ENCODE data around the gene PCSK7.

The PCSK7 gene

GRCh38 chr11:117226388-117227385 lies 5.2 kb downstream of the PCSK7 start:
- peaks cover 31% of the 10 kb centered on the region for H3K4me1 Mint-ChIP-seq

DNA sequence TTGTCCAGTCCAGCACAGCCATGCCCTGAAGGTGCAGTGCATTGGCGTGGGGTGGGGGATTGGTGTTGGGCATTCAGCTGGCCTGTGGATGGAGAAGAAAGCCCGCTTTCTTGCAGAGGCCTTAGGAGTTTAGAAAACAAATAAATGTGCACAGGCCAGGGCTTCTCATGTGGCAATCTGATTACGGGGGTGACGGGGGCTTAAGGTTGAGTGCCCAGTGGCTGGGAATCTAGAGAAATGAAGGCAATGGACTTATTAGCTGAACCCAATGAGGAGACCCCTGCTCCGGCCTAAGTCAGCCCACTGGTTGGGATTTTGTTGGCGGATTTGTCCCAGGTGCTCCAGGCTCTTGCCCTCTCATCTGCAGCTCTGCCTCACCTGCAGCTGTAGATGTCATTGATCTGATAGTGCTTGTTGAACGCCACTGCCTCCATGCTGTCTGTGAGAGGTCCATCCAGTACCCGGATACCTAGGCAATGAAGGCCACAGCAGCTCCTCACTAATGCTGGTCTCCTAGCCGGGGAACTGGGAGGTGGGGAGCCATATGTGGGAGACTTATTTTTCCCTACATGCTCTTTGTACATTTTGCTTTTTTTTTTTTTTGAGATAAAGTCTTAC lies 6.2 kb downstream of the PCSK7 start:
- Mint-ChIP-seq H3K27ac (no peak overlapping the region), H3K36me3 (peaks cover 36% of the 10 kb centered on the region), H3K4me3 (no peak overlapping the region), H3K4me1 (peaks cover 26% of the 10 kb centered on the region), H3K27me3 (no peaks in the 10 kb centered on the region), H3K9me3 (no peaks in the 10 kb centered on the region)
- DNase-seq (ENCODE audit: low spot score in 2 of 2), result no peak
- ATAC-seq (ENCODE audit: low read depth), result no peak

More at GRCh38 chr11:117226388-117227385, 5.2 kb downstream of the PCSK7 start:
- Mint-ChIP-seq H3K27me3 (no peaks in the 10 kb centered on the region), H3K36me3 (peaks cover 33% of the 10 kb centered on the region), H3K27ac (peak overlapping the region; percentile 15), H3K4me3 (no peak overlapping the region), H3K9me3 (no peaks in the 10 kb centered on the region)
- ATAC-seq (ENCODE audit: low read depth), result peak; percentile 73
- DNase-seq (ENCODE audit: low spot score in 2 of 2), result peak; percentile 43 to 68

DNA sequence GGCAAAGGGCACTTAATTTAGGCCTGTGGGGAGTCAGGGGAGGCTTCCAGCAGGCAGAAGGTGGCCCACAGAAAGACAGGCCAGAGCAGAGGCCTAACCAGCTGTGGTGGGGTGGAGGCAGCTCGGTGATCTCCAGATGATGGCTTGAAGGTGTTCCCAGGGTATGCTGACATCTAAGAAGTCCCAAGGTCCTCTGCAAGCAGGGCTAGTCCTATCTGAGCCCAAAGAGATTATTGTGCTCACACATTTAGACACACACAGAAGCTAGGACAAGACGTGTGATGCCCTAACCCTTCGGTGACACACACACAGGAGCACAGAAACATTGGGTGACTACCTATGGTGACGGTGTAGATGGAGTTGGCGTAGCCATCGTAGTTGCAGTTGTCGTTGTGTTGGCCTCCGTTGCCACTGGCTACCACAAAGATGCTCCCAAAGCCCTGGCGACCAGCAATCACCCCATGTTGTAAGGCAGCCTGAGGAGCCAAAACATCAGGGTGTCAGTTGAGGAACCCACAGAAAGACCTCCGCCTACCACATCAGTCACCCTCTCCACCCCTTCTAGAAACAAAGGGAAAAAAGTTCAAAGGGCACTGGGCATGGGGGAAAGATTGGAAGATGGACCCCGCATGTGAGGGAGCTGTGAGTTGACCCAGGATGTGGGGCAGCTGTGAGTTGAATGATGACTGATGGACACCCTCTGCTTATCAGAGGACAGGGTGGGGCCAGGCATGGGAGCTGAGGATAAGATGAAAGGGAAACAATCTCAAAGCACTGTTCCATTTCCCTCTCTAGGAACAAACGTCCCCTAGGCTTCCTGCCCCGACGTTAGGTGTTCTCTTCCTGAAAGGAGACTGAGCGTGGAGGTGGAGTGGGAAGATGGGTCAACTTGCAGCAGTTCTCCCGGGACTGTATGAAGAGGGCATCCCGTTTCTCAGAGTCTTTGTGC lies 7.9 kb downstream of the PCSK7 start:
- Mint-ChIP-seq H3K9me3 (no peaks in the 10 kb centered on the region), H3K4me1 (peaks cover 18% of the 10 kb centered on the region)

DNA sequence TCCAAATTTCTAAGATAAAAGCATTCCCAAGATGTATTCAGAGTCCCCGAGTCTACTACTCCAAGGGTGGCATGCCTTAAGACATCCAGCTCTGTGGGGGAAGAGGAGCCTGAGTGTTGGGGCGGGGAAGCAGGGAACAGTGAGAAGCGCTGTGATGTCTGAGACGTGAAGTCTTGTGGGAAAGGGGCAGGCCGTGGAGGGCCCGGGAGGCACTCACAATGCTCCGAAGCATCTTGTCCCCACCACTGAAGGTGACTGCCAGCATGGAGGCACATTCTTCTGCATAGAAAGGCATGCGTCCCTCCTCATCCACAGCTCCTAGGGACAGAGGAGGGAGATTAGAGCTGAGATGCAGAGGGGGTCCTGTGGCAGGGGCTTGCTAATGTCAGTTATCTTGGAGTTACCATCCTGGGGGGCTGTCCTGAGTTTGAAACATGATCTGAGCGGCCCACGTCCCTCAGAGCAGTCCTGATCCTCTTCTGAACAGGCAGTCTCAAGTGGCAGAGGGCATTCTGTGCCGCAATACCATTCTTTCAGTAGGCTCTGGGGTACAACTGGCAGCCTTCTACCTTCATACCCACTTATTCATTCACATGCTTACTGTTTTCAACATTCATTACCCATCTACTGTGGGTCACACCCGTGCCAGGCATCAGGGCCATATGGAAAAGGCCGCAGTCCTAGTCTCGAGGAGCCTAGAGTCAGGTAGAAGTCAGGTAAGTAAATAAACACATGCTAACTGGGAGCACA lies 8.7 kb downstream of the PCSK7 start:
- H3K27me3 Mint-ChIP-seq, result no peaks in the 10 kb centered on the region
- H3K27ac Mint-ChIP-seq, result no peak overlapping the region
- H3K4me1 Mint-ChIP-seq, result peaks cover 13% of the 10 kb centered on the region
- ATAC-seq (ENCODE audit: low read depth), result no peak
- H3K4me3 Mint-ChIP-seq, result no peak overlapping the region
- H3K36me3 Mint-ChIP-seq, result peaks cover 39% of the 10 kb centered on the region
- DNase-seq (ENCODE audit: low spot score in 2 of 2), result no peak
- H3K9me3 Mint-ChIP-seq, result no peaks in the 10 kb centered on the region

More for the DNA sequence above, 7.9 kb downstream of the PCSK7 start:
- Mint-ChIP-seq H3K27ac (no peak overlapping the region), H3K4me3 (no peak overlapping the region), H3K27me3 (no peaks in the 10 kb centered on the region), H3K36me3 (peaks cover 39% of the 10 kb centered on the region)
- ATAC-seq (ENCODE audit: low read depth) (no peak), DNase-seq (ENCODE audit: low spot score in 2 of 2) (no peak)

DNA sequence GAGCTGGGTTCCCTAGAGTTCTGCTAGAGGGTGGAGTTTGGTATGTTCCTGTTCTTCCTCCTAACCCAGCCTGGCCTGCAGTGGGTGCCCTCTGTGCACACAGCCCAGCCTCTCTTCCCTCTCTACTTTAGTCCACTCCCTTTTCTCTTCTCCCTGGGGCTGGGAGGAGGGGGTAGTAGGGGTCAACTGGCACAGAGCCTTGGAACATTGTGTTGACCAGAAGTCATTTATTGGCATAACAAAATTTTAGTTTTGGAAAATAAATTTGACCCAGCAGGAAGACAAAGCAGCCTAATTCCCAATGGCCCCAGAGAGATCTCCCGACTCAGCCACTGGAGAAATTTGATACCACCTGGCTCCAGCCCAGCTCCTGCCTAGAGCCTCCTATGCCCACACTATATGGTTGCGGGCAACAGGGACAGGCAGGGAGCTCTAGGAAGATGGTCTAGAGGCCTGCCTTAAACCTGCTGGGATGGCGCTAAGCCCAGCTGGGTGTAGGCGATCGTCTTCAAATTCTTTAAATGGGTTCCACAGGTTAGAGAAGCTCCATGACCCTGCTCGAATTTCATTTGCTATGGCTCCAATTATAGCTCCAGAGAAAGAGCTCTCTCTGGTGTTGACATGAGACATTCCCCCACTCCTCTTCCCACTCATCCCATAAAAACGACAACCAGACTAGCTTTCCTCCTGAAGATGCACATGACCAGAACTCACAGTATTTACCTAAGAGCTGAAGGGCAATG lies 9.9 kb downstream of the PCSK7 start:
- no peak for DNase-seq (ENCODE audit: low spot score in 2 of 2)
- H3K4me3 Mint-ChIP-seq, result no peak overlapping the region
- peak overlapping the region; percentile 12 for H3K27ac Mint-ChIP-seq
- no peaks in the 10 kb centered on the region for H3K9me3 Mint-ChIP-seq
- H3K36me3 Mint-ChIP-seq, result peaks cover 42% of the 10 kb centered on the region
- ATAC-seq (ENCODE audit: low read depth), result no peak
- H3K4me1 Mint-ChIP-seq, result peaks cover 11% of the 10 kb centered on the region
- no peaks in the 10 kb centered on the region for H3K27me3 Mint-ChIP-seq

GRCh38 chr11:117220999-117221774 lies 10.7 kb downstream of the PCSK7 start:
- DNase-seq (ENCODE audit: low spot score in 2 of 2) (no peak), ATAC-seq (ENCODE audit: low read depth) (no peak)
- Mint-ChIP-seq H3K27me3 (no peaks in the 10 kb centered on the region), H3K4me1 (peaks cover 7% of the 10 kb centered on the region), H3K9me3 (no peaks in the 10 kb centered on the region), H3K4me3 (no peak overlapping the region), H3K36me3 (peaks cover 39% of the 10 kb centered on the region), H3K27ac (no peak overlapping the region)

GRCh38 chr11:117220568-117220967 lies 11.3 kb downstream of the PCSK7 start:
- Mint-ChIP-seq H3K4me1 (peaks cover 7% of the 10 kb centered on the region), H3K27ac (no peak overlapping the region), H3K4me3 (no peak overlapping the region), H3K36me3 (peaks cover 39% of the 10 kb centered on the region), H3K27me3 (no peaks in the 10 kb centered on the region), H3K9me3 (no peaks in the 10 kb centered on the region)
- no peak for DNase-seq (ENCODE audit: low spot score in 2 of 2)
- no peak for ATAC-seq (ENCODE audit: low read depth)

- H3K9me3 Mint-ChIP-seq, result no peaks in the 10 kb centered on the region
- H3K4me3 Mint-ChIP-seq, result no peak overlapping the region
- DNase-seq (ENCODE audit: low spot score in 2 of 2) (no peak), ATAC-seq (ENCODE audit: low read depth) (no peak)
- H3K27ac Mint-ChIP-seq, result no peak overlapping the region
- peaks cover 7% of the 10 kb centered on the region for H3K4me1 Mint-ChIP-seq
- H3K36me3 Mint-ChIP-seq, result peaks cover 39% of the 10 kb centered on the region
- no peaks in the 10 kb centered on the region for H3K27me3 Mint-ChIP-seq
Measured at GRCh38 chr11:117219995-117220394, 11.9 kb downstream of the PCSK7 start.

- no peak overlapping the region for H3K4me3 Mint-ChIP-seq
- ATAC-seq (ENCODE audit: low read depth) (no peak), DNase-seq (ENCODE audit: low spot score in 2 of 2) (no peak)
- H3K9me3 Mint-ChIP-seq, result no peaks in the 10 kb centered on the region
- peaks cover 41% of the 10 kb centered on the region for H3K36me3 Mint-ChIP-seq
- H3K27ac Mint-ChIP-seq, result no peak overlapping the region
- no peaks in the 10 kb centered on the region for H3K27me3 Mint-ChIP-seq
- H3K4me1 Mint-ChIP-seq, result peaks cover 7% of the 10 kb centered on the region
Measured at GRCh38 chr11:117219455-117219854, 12.4 kb downstream of the PCSK7 start.

DNA sequence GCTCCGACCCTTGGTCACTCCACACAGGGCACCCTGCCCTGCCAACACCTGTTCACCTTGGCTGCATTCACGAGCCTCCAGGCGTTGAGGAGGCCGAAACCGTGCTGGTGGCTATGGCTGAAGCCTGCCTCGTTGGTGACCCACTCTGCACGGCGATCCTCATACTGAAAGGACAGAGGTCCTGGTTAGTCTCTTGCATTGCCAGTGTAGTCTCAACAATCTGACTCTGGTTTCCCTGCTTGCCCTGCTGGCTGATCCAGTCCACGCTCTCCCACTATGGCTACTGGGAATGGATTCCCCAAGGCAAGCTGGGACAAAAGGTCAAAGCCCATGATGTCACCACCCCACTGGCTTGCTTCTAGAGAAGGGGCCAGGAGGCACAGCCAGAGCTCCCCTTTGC lies 12.9 kb downstream of the PCSK7 start:
- peak overlapping the region; percentile 65 for H3K27ac Mint-ChIP-seq
- ATAC-seq (ENCODE audit: low read depth) (no peak), DNase-seq (ENCODE audit: low spot score in 2 of 2) (no peak)
- no peaks in the 10 kb centered on the region for H3K9me3 Mint-ChIP-seq
- H3K36me3 Mint-ChIP-seq, result peaks cover 44% of the 10 kb centered on the region
- H3K4me1 Mint-ChIP-seq, result peaks cover 7% of the 10 kb centered on the region
- no peak overlapping the region for H3K4me3 Mint-ChIP-seq
- no peaks in the 10 kb centered on the region for H3K27me3 Mint-ChIP-seq

GRCh38 chr11:117218133-117218915 lies 13.5 kb downstream of the PCSK7 start:
- DNase-seq (ENCODE audit: low spot score in 2 of 2), result no peak
- peaks cover 7% of the 10 kb centered on the region for H3K4me1 Mint-ChIP-seq
- no peak overlapping the region for H3K4me3 Mint-ChIP-seq
- H3K27ac Mint-ChIP-seq, result peak overlapping the region; percentile 65
- no peak for ATAC-seq (ENCODE audit: low read depth)
- H3K36me3 Mint-ChIP-seq, result peaks cover 43% of the 10 kb centered on the region
- H3K9me3 Mint-ChIP-seq, result no peaks in the 10 kb centered on the region
- H3K27me3 Mint-ChIP-seq, result no peaks in the 10 kb centered on the region

All from memory B cell (primary cell).